Fibroblast of lung (primary cell): ENCODE measurements around the gene SNX3. TPM values are rescaled to one million over a fixed set of nuclear protein-coding genes. Genes with fewer than 3 reads are reported as not detected.

Experiments
- DNase-seq, 2 donors: peaks; one replicate each; pipeline versions ENCODE4 v3.0.0 to v3.0.0-alpha.2; 2010; ENCODE audit warnings: low read depth in 2 of 2
- H2AFZ ChIP-seq: 2 replicates; pipeline ENCODE4 v1.5.1; 2012; ENCODE audit warnings: low read length, control low read depth, inconsistent platforms
- H3K27ac ChIP-seq: 2 replicates; pipeline ENCODE4 v1.5.1; 2011; ENCODE audit warnings: low read length, control low read depth; ENCODE audit not compliant: insufficient read depth
- H3K27me3 ChIP-seq: 2 replicates; pipeline ENCODE4 v1.5.1; 2011; ENCODE audit warnings: mild to moderate bottlenecking, low read length; ENCODE audit not compliant: control insufficient read depth, insufficient read depth
- H3K36me3 ChIP-seq: 2 replicates; pipeline ENCODE4 v1.5.1; 2011; ENCODE audit warnings: low read length; ENCODE audit not compliant: control insufficient read depth, insufficient read depth
- H3K4me1 ChIP-seq: 2 replicates; pipeline ENCODE4 v1.5.1; 2011; ENCODE audit warnings: low read length; ENCODE audit not compliant: control insufficient read depth, insufficient read depth; ENCODE audit errors: extremely low read depth
- H3K4me2 ChIP-seq: 2 replicates; pipeline ENCODE4 v1.5.1; 2011; ENCODE audit warnings: low read length, control low read depth; ENCODE audit not compliant: insufficient read depth; ENCODE audit errors: extremely low read depth
- H3K4me3 ChIP-seq, 4 experiments: fragments of 200-600 bp in 1 of 4; sonication (generic) in 1 of 4; replicated peaks in 1 of 4; 2 replicates each; pipeline ENCODE4 v1.5.1; 2011 to 2016; ENCODE audit warnings: low read length in 4 of 4, low read depth in 3 of 4, mild to moderate bottlenecking in 3 of 4, control low read depth in 2 of 4, inconsistent platforms in 1 of 4, mixed read lengths in 1 of 4; ENCODE audit not compliant: insufficient read depth in 1 of 4; ENCODE audit errors: control extremely low read depth in 1 of 4
- H3K79me2 ChIP-seq: 2 replicates; pipeline ENCODE4 v1.5.1; 2012; ENCODE audit warnings: mild to moderate bottlenecking, low read length, inconsistent platforms; ENCODE audit not compliant: control insufficient read depth, insufficient read depth
- H3K9ac ChIP-seq: 2 replicates; pipeline ENCODE4 v1.5.1; 2011; ENCODE audit warnings: mild to moderate bottlenecking, low read length, control low read depth; ENCODE audit not compliant: insufficient read depth
- H3K9me3 ChIP-seq: 2 replicates; pipeline ENCODE4 v1.5.1; 2012; ENCODE audit warnings: low read depth, low read length; ENCODE audit not compliant: control insufficient read depth, insufficient read depth
- H4K20me1 ChIP-seq: 2 replicates; pipeline ENCODE4 v1.5.1; 2011; ENCODE audit warnings: low read length; ENCODE audit not compliant: control insufficient read depth, insufficient read depth; ENCODE audit errors: extremely low read depth
- CTCF ChIP-seq, 2 donors: IDR thresholded peaks in 1 of 2; conservative IDR thresholded peaks in 1 of 2; 1 replicate in 1 of 2; 2 replicates in 1 of 2; pipeline ENCODE4 v1.5.1; 2011 to 2012; ENCODE audit warnings: low read length in 2 of 2, control low read depth in 1 of 2, inconsistent platforms in 1 of 2, low read depth in 1 of 2, mild to moderate bottlenecking in 1 of 2
- EZH2 ChIP-seq: IDR thresholded peaks from 2 replicates; pipeline ENCODE4 v1.5.1; 2012; ENCODE audit warnings: low read length, control low read depth, mild to moderate bottlenecking; ENCODE audit errors: missing control alignments
- polyA plus RNA-seq, 2 donors: library from polyadenylated mRNA; depleted of rRNA in 1 of 2; stranded (reverse) in 1 of 2; unstranded in 1 of 2; fragments of >200 nt; gene quantifications; 2 replicates each; pipeline ENCODE4 v1.2.1, GENCODE V29; 2011 to 2012; ENCODE audit warnings: missing spikeins in 1 of 2
- total RNA-seq: library from RNA; depleted of rRNA; stranded (reverse); fragments of >200 nt; gene quantifications from 2 replicates; pipeline ENCODE4 v1.2.1, GENCODE V29; 2014

Gene SNX3
- total and polyA plus RNA-seq, 2 donors (not counting 1 experiment from before 2014, with no cell fraction given): 209 to 428 TPM

DNA sequence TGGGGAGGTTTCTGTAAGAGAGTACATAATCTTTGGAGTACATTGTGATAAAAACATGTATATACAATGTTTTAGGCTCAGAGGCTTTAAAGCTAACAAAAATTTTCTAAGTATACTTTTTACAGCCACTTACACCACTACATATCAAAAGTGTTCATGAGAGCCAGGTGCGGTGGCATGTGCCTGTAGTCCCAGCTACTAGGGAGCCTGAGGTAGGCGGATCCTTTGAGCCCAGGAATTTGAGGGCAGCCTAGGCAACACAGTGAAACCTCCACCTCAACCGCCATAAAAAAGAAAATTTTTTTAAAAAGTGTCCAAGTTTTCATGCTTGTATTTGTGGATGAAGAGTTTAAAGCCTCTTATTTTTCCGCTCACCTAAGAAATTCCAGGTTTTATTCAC, 22.5 kb downstream of the SNX3 start:
- Histone ChIP-seq H4K20me1 (no peaks in the 10 kb centered on the region), H3K79me2 (peaks cover 14% of the 10 kb centered on the region)

DNA sequence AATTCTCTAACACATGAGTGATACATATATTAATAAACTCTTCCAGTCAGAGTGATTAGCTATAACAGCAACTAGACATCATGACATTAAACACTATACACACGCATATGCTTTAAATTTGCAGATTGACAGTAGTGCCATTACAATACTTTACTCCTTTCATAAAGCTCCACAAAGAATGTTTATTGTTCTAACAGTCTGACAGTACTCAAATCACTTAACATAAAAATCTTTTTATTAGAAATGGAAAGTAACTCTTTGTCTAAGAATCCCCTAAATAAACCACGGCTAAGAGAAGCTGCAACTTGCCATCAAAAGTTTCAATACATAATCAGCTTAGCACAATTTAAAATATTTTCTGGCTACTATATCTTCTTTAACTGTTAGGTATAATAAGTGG, 24.0 kb downstream of the SNX3 start:
- no peak overlapping the region for H3K4me2 ChIP-seq
- no peaks in the 10 kb centered on the region for H3K36me3 ChIP-seq
- no peak overlapping the region for H3K4me3 ChIP-seq
- no peaks in the 10 kb centered on the region for H3K27me3 ChIP-seq
- no peak overlapping the region for H3K27ac ChIP-seq
- H3K9ac ChIP-seq: no peak overlapping the region
- TF ChIP-seq CTCF (conservative IDR thresholded peaks at IDR 0.05 in 1 of 2, IDR thresholded peaks at IDR 0.05 in 1 of 2; ENCODE audit: low read depth in 1 of 2, low read length in 2 of 2): no peak
- no peak for TF ChIP-seq EZH2
- H2AFZ ChIP-seq: no peak overlapping the region
- no peaks in the 10 kb centered on the region for H3K9me3 ChIP-seq
- DNase-seq: no peak
- H4K20me1 ChIP-seq: peaks cover 3% of the 10 kb centered on the region
- no peaks in the 10 kb centered on the region for H3K4me1 ChIP-seq
- peaks cover 7% of the 10 kb centered on the region for H3K79me2 ChIP-seq

More for the DNA sequence above, 22.5 kb downstream of the SNX3 start:
- H3K36me3 ChIP-seq: no peaks in the 10 kb centered on the region
- no peak overlapping the region for H3K9ac ChIP-seq
- H3K27ac ChIP-seq: no peak overlapping the region
- no peak overlapping the region for H3K4me3 ChIP-seq
- no peak overlapping the region for H3K4me2 ChIP-seq
- no peak for TF ChIP-seq EZH2
- TF ChIP-seq CTCF (conservative IDR thresholded peaks at IDR 0.05 in 1 of 2, IDR thresholded peaks at IDR 0.05 in 1 of 2; ENCODE audit: low read depth in 1 of 2, low read length in 2 of 2): no peak
- H3K4me1 ChIP-seq: no peaks in the 10 kb centered on the region
- DNase-seq: no peak
- H3K27me3 ChIP-seq: no peaks in the 10 kb centered on the region
- no peaks in the 10 kb centered on the region for H3K9me3 ChIP-seq
- no peak overlapping the region for H2AFZ ChIP-seq

DNA sequence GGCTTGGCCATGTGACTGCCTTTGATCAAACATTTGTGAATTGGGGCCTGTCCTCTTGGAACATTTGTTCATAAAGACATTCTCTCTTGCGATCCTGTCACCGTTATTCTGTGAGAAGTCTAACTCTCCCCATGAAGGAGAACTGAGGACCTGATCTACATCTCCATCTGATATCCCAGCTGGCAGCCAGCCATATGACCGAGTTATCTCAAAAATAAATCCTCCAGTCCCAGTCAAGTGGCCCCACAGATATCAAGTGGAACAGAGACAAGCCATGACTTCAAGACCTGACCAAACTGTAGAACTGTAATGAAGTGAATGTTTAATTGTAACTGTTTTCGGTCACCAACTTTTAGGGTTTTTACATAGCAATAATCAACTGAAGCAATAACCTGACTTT, 25.7 kb downstream of the SNX3 start:
- no peak for TF ChIP-seq EZH2
- TF ChIP-seq CTCF (conservative IDR thresholded peaks at IDR 0.05 in 1 of 2, IDR thresholded peaks at IDR 0.05 in 1 of 2; ENCODE audit: low read depth in 1 of 2, low read length in 2 of 2): no peak
- no peak overlapping the region for H3K9ac ChIP-seq
- H3K4me2 ChIP-seq: no peak overlapping the region
- peaks cover 3% of the 10 kb centered on the region for H4K20me1 ChIP-seq
- no peak for DNase-seq
- no peaks in the 10 kb centered on the region for H3K36me3 ChIP-seq
- no peak overlapping the region for H2AFZ ChIP-seq
- no peak overlapping the region for H3K27ac ChIP-seq
- no peaks in the 10 kb centered on the region for H3K9me3 ChIP-seq
- no peak overlapping the region for H3K4me3 ChIP-seq
- peaks cover 5% of the 10 kb centered on the region for H3K79me2 ChIP-seq
- no peaks in the 10 kb centered on the region for H3K4me1 ChIP-seq
- H3K27me3 ChIP-seq: no peaks in the 10 kb centered on the region
